Measurements from ENCODE around the gene DPM3.

- TF ChIP-seq, protein P1, sequence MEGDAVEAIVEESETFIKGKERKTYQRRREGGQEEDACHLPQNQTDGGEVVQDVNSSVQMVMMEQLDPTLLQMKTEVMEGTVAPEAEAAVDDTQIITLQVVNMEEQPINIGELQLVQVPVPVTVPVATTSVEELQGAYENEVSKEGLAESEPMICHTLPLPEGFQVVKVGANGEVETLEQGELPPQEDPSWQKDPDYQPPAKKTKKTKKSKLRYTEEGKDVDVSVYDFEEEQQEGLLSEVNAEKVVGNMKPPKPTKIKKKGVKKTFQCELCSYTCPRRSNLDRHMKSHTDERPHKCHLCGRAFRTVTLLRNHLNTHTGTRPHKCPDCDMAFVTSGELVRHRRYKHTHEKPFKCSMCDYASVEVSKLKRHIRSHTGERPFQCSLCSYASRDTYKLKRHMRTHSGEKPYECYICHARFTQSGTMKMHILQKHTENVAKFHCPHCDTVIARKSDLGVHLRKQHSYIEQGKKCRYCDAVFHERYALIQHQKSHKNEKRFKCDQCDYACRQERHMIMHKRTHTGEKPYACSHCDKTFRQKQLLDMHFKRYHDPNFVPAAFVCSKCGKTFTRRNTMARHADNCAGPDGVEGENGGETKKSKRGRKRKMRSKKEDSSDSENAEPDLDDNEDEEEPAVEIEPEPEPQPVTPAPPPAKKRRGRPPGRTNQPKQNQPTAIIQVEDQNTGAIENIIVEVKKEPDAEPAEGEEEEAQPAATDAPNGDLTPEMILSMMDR (IDR thresholded peaks at IDR 0.05): no peak
- no peak for TF ChIP-seq POLR2A (IDR thresholded peaks at IDR 0.05)
These were observed 37.0 kb downstream of the DPM3 start for GRCh38 chr1:155103325-155103724.
